ENCODE data around the gene LCA5L. TPM values are rescaled to one million over a fixed set of nuclear protein-coding genes. Genes with fewer than 3 reads are reported as not detected.

The LCA5L gene
- total RNA-seq, 1 experiment from 2014 or later, result 0.46 TPM

GRCh38 chr21:39468559-39468958 lies 23.0 kb upstream of the LCA5L start:
- WGBS (ENCODE audit: extremely low coverage, insufficient read length, low lambda C conversion rate), result no CpG with 5 or more reads among the region's 1 CpG
- no peaks in the 10 kb centered on the region for H3K9me3 Mint-ChIP-seq
- H2BK12ac ChIP-seq (ENCODE audit: insufficient read length, low read depth, low read length), result no peak overlapping the region
- no peaks in the 10 kb centered on the region for H3K79me1 ChIP-seq (ENCODE audit: insufficient read depth, low read depth, low read length, poor library complexity, severe bottlenecking)
- no peak overlapping the region for H2BK20ac ChIP-seq (ENCODE audit: low read depth, low read length, poor library complexity, severe bottlenecking)
- H3K27ac Mint-ChIP-seq, result no peak overlapping the region
- H3K4me3 Mint-ChIP-seq, result no peak overlapping the region
- no peaks in the 10 kb centered on the region for H4K20me1 ChIP-seq (ENCODE audit: control insufficient read depth, insufficient read depth, insufficient read length)
- H3K27me3 Mint-ChIP-seq (ENCODE audit: low read depth), result no peaks in the 10 kb centered on the region
- H2BK5ac ChIP-seq (ENCODE audit: insufficient read length, low read length), result no peak overlapping the region
- H4K8ac ChIP-seq (replicated peaks; ENCODE audit: insufficient read length, low read depth, low read length), result no peak overlapping the region
- H3K18ac ChIP-seq (ENCODE audit: insufficient read length, low read depth, low read length), result no peak overlapping the region
- H2BK15ac ChIP-seq (ENCODE audit: low read depth, low read length), result no peak overlapping the region
- H3K9ac ChIP-seq (ENCODE audit: extremely low read depth, insufficient read length, low read length), result no peak overlapping the region
- H4K5ac ChIP-seq (ENCODE audit: insufficient read length, low read depth, low read length), result no peak overlapping the region
- H3K36me3 Mint-ChIP-seq (ENCODE audit: insufficient read depth in 1 of 3, low read depth in 3 of 3), result no peaks in the 10 kb centered on the region; a peak in 1 of 7 replicates
- H2BK120ac ChIP-seq (ENCODE audit: low read depth, low read length, poor library complexity, severe bottlenecking), result no peak overlapping the region
- TF ChIP-seq CTCF (conservative IDR thresholded peaks at IDR 0.05), result no peak
- no peaks in the 10 kb centered on the region for H3K27me3 ChIP-seq (ENCODE audit: insufficient read depth, low read length)
- H3K23me2 ChIP-seq (ENCODE audit: insufficient read length, low read depth, low read length, poor library complexity, severe bottlenecking), result no peaks in the 10 kb centered on the region
- H3K4me2 ChIP-seq (ENCODE audit: insufficient read depth, insufficient read length, low read length), result no peak overlapping the region
- no peak overlapping the region for H3K4ac ChIP-seq (ENCODE audit: low read depth, low read length)
- no peaks in the 10 kb centered on the region; the same call in 1 of the 2 replicates for H3K4me1 ChIP-seq (ENCODE audit: insufficient read depth, low read length)
- no peaks in the 10 kb centered on the region for H3K9me3 ChIP-seq (ENCODE audit: control insufficient read depth, low read depth, low read length)
- H3K14ac ChIP-seq (ENCODE audit: insufficient read depth, low read length), result no peak overlapping the region
- no peak overlapping the region for H3K27ac ChIP-seq (ENCODE audit: insufficient read length, low read depth, low read length)
- no peak overlapping the region for H4K91ac ChIP-seq (ENCODE audit: insufficient read length, low read depth, low read length)
- H3K79me2 ChIP-seq (ENCODE audit: insufficient read depth, low read length), result no peaks in the 10 kb centered on the region
- H3K56ac ChIP-seq (ENCODE audit: insufficient read length, low read depth, low read length), result no peak overlapping the region
- H3K23ac ChIP-seq (ENCODE audit: insufficient read length, low read depth, low read length), result no peak overlapping the region
- DNase-seq, result no peak
- H2AFZ ChIP-seq (ENCODE audit: low read length), result no peak overlapping the region
- no peak overlapping the region for H3T11ph ChIP-seq (ENCODE audit: low read length)
- no peak overlapping the region for H2AK5ac ChIP-seq (ENCODE audit: insufficient read length, low read length)
- peaks cover 13 to 21% of the 10 kb centered on the region in 2 experiments for H3K4me1 Mint-ChIP-seq

Measured in H9 (cell line).